CD4-positive, alpha-beta T cell (primary cell): ENCODE data around the gene C11orf42. TPM values are rescaled to one million over a fixed set of nuclear protein-coding genes. Genes with fewer than 3 reads are reported as not detected.

Experiments
- ATAC-seq: fragments of 200-7000 bp; cut with Tn5 transposase; one replicate; pipeline ENCODE4 v1.10.0; 2022; ENCODE audit warnings: mild to moderate bottlenecking; ENCODE audit not compliant: poor library complexity
- CTCF ChIA-PET: fragments of 350-600 bp; sonication (Branson Sonifier 250); formaldehyde crosslinking; loops from one replicate; lab custom pipeline; 2021; ENCODE audit warnings: antibody characterized with exemption, inconsistent platforms; lab: Charles Lee
- POLR2A ChIA-PET: fragments of 350-600 bp; sonication (Branson Sonifier 250); formaldehyde crosslinking; loops from one replicate; lab custom pipeline; 2021; ENCODE audit warnings: antibody characterized with exemption, inconsistent platforms; lab: Charles Lee
- DNase-seq, 14 experiments: peaks; one replicate each; pipeline ENCODE4 v3.0.0-alpha.2; 2013 to 2020; ENCODE audit warnings: mixed read lengths in 2 of 14
- H3K27ac ChIP-seq, 2 donors: one replicate each; pipeline versions ENCODE4 v1.5.1 to v1.7.0; 2013; ENCODE audit warnings: low read length in 2 of 2, low read depth in 1 of 2, mild to moderate bottlenecking in 1 of 2
- H3K27me3 ChIP-seq, 2 experiments: 1 replicate in 1 of 2; 2 replicates in 1 of 2; pipeline versions ENCODE4 v1.6.1 to v1.7.0; 2013; ENCODE audit warnings: low read length in 2 of 2, control low read depth in 1 of 2, mild to moderate bottlenecking in 1 of 2, moderate library complexity in 1 of 2; ENCODE audit not compliant: insufficient read depth in 2 of 2, control insufficient read depth in 1 of 2
- H3K36me3 ChIP-seq: one replicate; pipeline ENCODE4 v1.6.1; 2013; ENCODE audit warnings: low read length, control low read depth; ENCODE audit not compliant: insufficient read depth
- H3K4me1 ChIP-seq: one replicate; pipeline ENCODE4 v1.6.1; 2013; ENCODE audit warnings: low read length, control low read depth; ENCODE audit not compliant: insufficient read depth
- H3K4me3 ChIP-seq: one replicate; pipeline ENCODE4 v1.5.1; 2013; ENCODE audit warnings: mild to moderate bottlenecking, low read length, moderate library complexity
- H3K9me3 ChIP-seq, 2 experiments: 1 replicate in 1 of 2; 2 replicates in 1 of 2; pipeline versions ENCODE4 v1.6.1 to v1.7.0; 2013; ENCODE audit warnings: low read length in 2 of 2, mild to moderate bottlenecking in 2 of 2, control low read depth in 1 of 2, moderate library complexity in 1 of 2; ENCODE audit not compliant: control insufficient read depth in 1 of 2, insufficient read depth in 1 of 2
- H3K27ac Mint-ChIP-seq: one replicate; pipeline ENCODE4 v1.8.0; 2020; ENCODE audit warnings: mixed read lengths
- H3K27me3 Mint-ChIP-seq: one replicate; pipeline ENCODE4 v1.8.0; 2021; ENCODE audit warnings: mixed read lengths
- H3K36me3 Mint-ChIP-seq: one replicate; pipeline ENCODE4 v1.8.0; 2021; ENCODE audit warnings: low read depth, mixed read lengths
- H3K4me1 Mint-ChIP-seq: one replicate; pipeline ENCODE4 v1.8.0; 2021; ENCODE audit warnings: low read depth, mixed read lengths
- H3K4me3 Mint-ChIP-seq: one replicate; pipeline ENCODE4 v1.8.0; 2020; ENCODE audit warnings: mild to moderate bottlenecking, mixed read lengths
- H3K9me3 Mint-ChIP-seq: one replicate; pipeline ENCODE4 v1.8.0; 2020; ENCODE audit warnings: mixed read lengths
- CTCF ChIP-seq: fragments of 200-600 bp; IDR thresholded peaks from one replicate; pipeline ENCODE4 v1.8.0; 2022; ENCODE audit warnings: antibody characterized with exemption, mild to moderate bottlenecking
- intact Hi-C, 2 experiments: fragments of 100-400 bp; cut with DNase I in 1 of 2; cut with micrococcal nuclease in 1 of 2; formaldehyde crosslinking; loops; one replicate each; pipeline versions ENCODE4 v1.15.1 to v1.9.0; 2023 to 2025; cut with DNase I, micrococcal nuclease
- total RNA-seq, 174 experiments: library from RNA in 2 of 174; stranded (reverse) in 2 of 174; gene quantifications; one replicate each; pipeline ENCODE4 v1.2.3 and lab custom pipeline; 2021 to 2026

C11orf42 gene
- total RNA-seq, 2 experiments from 2014 or later, result not detected

DNA sequence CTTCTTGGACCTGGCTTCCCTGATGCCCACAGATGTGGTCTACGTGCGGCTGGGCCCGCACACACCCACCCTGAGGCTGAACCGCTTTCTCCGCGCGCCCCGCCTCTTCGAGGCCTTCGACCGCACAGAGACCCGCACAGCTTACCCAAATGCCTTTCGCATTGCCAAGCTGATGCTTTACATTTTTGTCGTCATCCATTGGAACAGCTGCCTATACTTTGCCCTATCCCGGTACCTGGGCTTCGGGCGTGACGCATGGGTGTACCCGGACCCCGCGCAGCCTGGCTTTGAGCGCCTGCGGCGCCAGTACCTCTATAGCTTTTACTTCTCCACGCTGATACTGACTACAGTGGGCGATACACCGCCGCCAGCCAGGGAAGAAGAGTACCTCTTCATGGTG lies 34.8 kb downstream of the C11orf42 start:
- H3K9me3 ChIP-seq, result peaks cover 0 to 4% of the 10 kb centered on the region in 2 experiments
- Mint-ChIP-seq H3K4me3 (no peak overlapping the region), H3K27me3 (peaks cover 31% of the 10 kb centered on the region), H3K9me3 (no peaks in the 10 kb centered on the region), H3K27ac (no peak overlapping the region), H3K4me1 (peaks cover 4% of the 10 kb centered on the region), H3K36me3 (no peaks in the 10 kb centered on the region)
- intact Hi-C loops, result no loop called here
- H3K36me3 ChIP-seq, result no peaks in the 10 kb centered on the region
- ATAC-seq (no peak), DNase-seq (no peak)
- CTCF ChIA-PET, result no interaction called here
- POLR2A ChIA-PET, result interaction anchor here (1.3 kb wide), 1 partner anchor 11 kb away, joined by 3 read pairs; no protein-coding TSS in a partner anchor
- H3K27ac ChIP-seq, result no peak overlapping the region
- TF ChIP-seq CTCF, result no peak
- no peak overlapping the region for H3K4me3 ChIP-seq
- no peaks in the 10 kb centered on the region for H3K27me3 ChIP-seq
- peaks cover 5% of the 10 kb centered on the region for H3K4me1 ChIP-seq

GRCh38 chr11:6240781-6241180 lies 35.4 kb downstream of the C11orf42 start:
- DNase-seq (no peak), ATAC-seq (no peak)
- POLR2A ChIA-PET, result interaction anchor here (1.3 kb wide), 1 partner anchor 10 kb away, joined by 3 read pairs; no protein-coding TSS in a partner anchor
- no peaks in the 10 kb centered on the region for H3K9me3 Mint-ChIP-seq
- H3K27me3 Mint-ChIP-seq, result peaks cover 36% of the 10 kb centered on the region
- no peaks in the 10 kb centered on the region for H3K4me1 ChIP-seq
- no peak overlapping the region for H3K4me3 Mint-ChIP-seq
- no peak overlapping the region for H3K4me3 ChIP-seq
- intact Hi-C loops, result no loop called here
- no peak overlapping the region for H3K27ac Mint-ChIP-seq
- H3K27me3 ChIP-seq, result no peaks in the 10 kb centered on the region
- CTCF ChIA-PET, result no interaction called here
- TF ChIP-seq CTCF, result no peak
- H3K4me1 Mint-ChIP-seq, result no peaks in the 10 kb centered on the region
- no peak overlapping the region for H3K27ac ChIP-seq
- H3K36me3 Mint-ChIP-seq, result no peaks in the 10 kb centered on the region
- peaks cover 0 to 4% of the 10 kb centered on the region in 2 experiments for H3K9me3 ChIP-seq
- no peaks in the 10 kb centered on the region for H3K36me3 ChIP-seq

- intact Hi-C loops, result no loop called here
- ChIA-PET CTCF (no interaction called here), POLR2A (interaction anchor here (1.3 kb wide), 1 partner anchor 10 kb away, joined by 3 read pairs; no protein-coding TSS in a partner anchor)
- ATAC-seq (no peak), DNase-seq (no peak)
- Histone ChIP-seq H3K36me3 (no peaks in the 10 kb centered on the region), H3K4me3 (no peak overlapping the region), H3K27me3 (no peaks in the 10 kb centered on the region), H3K9me3 (peaks cover 0 to 4% of the 10 kb centered on the region in 2 experiments), H3K4me1 (no peaks in the 10 kb centered on the region), H3K27ac (no peak overlapping the region)
- H3K27ac Mint-ChIP-seq, result no peak overlapping the region
- no peak overlapping the region for H3K4me3 Mint-ChIP-seq
- no peaks in the 10 kb centered on the region for H3K9me3 Mint-ChIP-seq
- no peaks in the 10 kb centered on the region for H3K36me3 Mint-ChIP-seq
- H3K4me1 Mint-ChIP-seq, result no peaks in the 10 kb centered on the region
- H3K27me3 Mint-ChIP-seq, result peaks cover 36% of the 10 kb centered on the region
- TF ChIP-seq CTCF, result no peak
These were observed 36.0 kb downstream of the C11orf42 start for GRCh38 chr11:6241316-6241715.
